HCT116 (cell line): ENCODE results near the gene NPTX1. TPM values are rescaled to one million over a fixed set of nuclear protein-coding genes. Genes with fewer than 3 reads are reported as not detected.

Source experiments
- ATAC-seq: fragments of 200-7000 bp; cut with Tn5 transposase; 2 replicates; pipeline ENCODE4 v1.9.1; 2020; ENCODE audit warnings: mild to moderate bottlenecking, moderate library complexity
- BruUV-seq: library from RNA; stranded (reverse); fragments of 400-500 nt; replicated peaks from 2 replicates; lab custom pipeline; 2021; lab: Mats Ljungman, UMichigan
- CTCF ChIA-PET: fragments of 300-600 bp; sonication (Branson Sonifier 250); formaldehyde crosslinking; loops from one replicate; lab custom pipeline; 2021; ENCODE audit warnings: antibody characterized with exemption; lab: Charles Lee
- POLR2A ChIA-PET: fragments of 300-600, 350-600 bp; sonication (Branson Sonifier 250); formaldehyde crosslinking; loops from one replicate; lab custom pipeline; 2021; ENCODE audit warnings: antibody characterized with exemption; lab: Charles Lee
- RAD21 ChIA-PET, 2 experiments: fragments of 300-600 bp; sonication (Branson Sonifier 250); formaldehyde crosslinking; loops; one replicate each; lab custom pipeline; 2023; ENCODE audit warnings: low total read pairs in 2 of 2; ENCODE audit not compliant: uncharacterized antibody in 2 of 2, unreplicated experiment in 2 of 2, low non-redundant PET in 1 of 2; lab: Charles Lee
- DNase-seq: peaks from one replicate; pipeline ENCODE4 v3.0.0-alpha.2; 2010; ENCODE audit warnings: low read depth, low spot score
- H2AFZ ChIP-seq: fragments of 200-600 bp; shearing (Covaris generic), sonication (generic); 2 replicates; pipeline ENCODE4 v1.6.1; 2017; ENCODE audit warnings: low read depth, mixed run types, mixed read lengths, antibody characterized with exemption, low read length; ENCODE audit not compliant: poor library complexity, severe bottlenecking
- H3K27ac ChIP-seq: 2 replicates; pipeline ENCODE4 v1.5.1; 2012; ENCODE audit warnings: low read depth, low read length
- H3K27me3 ChIP-seq: fragments of 200-600 bp; sonication (generic); 2 replicates; pipeline ENCODE4 v1.6.1; 2016; ENCODE audit warnings: mixed run types, low read length, mixed read lengths; ENCODE audit not compliant: insufficient read depth
- H3K36me3 ChIP-seq, 2 experiments: fragments of 200-500 bp in 1 of 2; fragments of 200-600 bp in 1 of 2; sonication (Bioruptor generic) in 1 of 2; sonication (generic) in 1 of 2; 2 replicates each; pipeline versions ENCODE4 v1.5.1 to v1.6.1; 2014 to 2016; ENCODE audit warnings: low read length in 2 of 2, inconsistent platforms in 1 of 2, mixed read lengths in 1 of 2, mixed run types in 1 of 2; ENCODE audit not compliant: insufficient read depth in 2 of 2, control insufficient read depth in 1 of 2
- H3K4me1 ChIP-seq, 2 experiments: fragments of 200-600 bp in 1 of 2; sonication (generic) in 1 of 2; 2 replicates each; pipeline versions ENCODE4 v1.5.1 to v1.6.1; 2012 to 2017; ENCODE audit warnings: low read length in 2 of 2, inconsistent platforms in 1 of 2, mild to moderate bottlenecking in 1 of 2, mixed read lengths in 1 of 2, mixed run types in 1 of 2, moderate library complexity in 1 of 2; ENCODE audit not compliant: insufficient read depth in 2 of 2, control insufficient read depth in 1 of 2
- H3K4me2 ChIP-seq: fragments of 200-600 bp; sonication (generic); 2 replicates; pipeline ENCODE4 v1.6.1; 2017; ENCODE audit warnings: mixed run types, low read length, mixed read lengths
- H3K4me3 ChIP-seq, 2 experiments: fragments of 200-600 bp in 1 of 2; sonication (generic) in 1 of 2; replicated peaks in 1 of 2; 2 replicates each; pipeline ENCODE4 v1.5.1; 2011 to 2016; ENCODE audit warnings: low read length in 2 of 2, control low read depth in 1 of 2, low read depth in 1 of 2, mild to moderate bottlenecking in 1 of 2, mixed read lengths in 1 of 2, mixed run types in 1 of 2
- H3K79me2 ChIP-seq: fragments of 200-600 bp; sonication (generic); 2 replicates; pipeline ENCODE4 v1.6.1; 2017; ENCODE audit warnings: mild to moderate bottlenecking, mixed run types, low read length, moderate library complexity, mixed read lengths; ENCODE audit not compliant: insufficient read depth
- H3K9ac ChIP-seq: fragments of 200-600 bp; sonication (generic); 2 replicates; pipeline ENCODE4 v1.6.1; 2016; ENCODE audit warnings: low read length, mixed read lengths
- H3K9me2 ChIP-seq: fragments of 200-600 bp; sonication (generic), shearing (Covaris generic); 2 replicates; pipeline ENCODE4 v1.6.1; 2017; ENCODE audit warnings: mixed run types, mild to moderate bottlenecking, moderate library complexity; ENCODE audit not compliant: insufficient read depth
- H3K9me3 ChIP-seq, 2 experiments: fragments of 200-500 bp in 1 of 2; fragments of 200-600 bp in 1 of 2; sonication (Bioruptor generic) in 1 of 2; sonication (generic) in 1 of 2; 2 replicates each; pipeline ENCODE4 v1.6.1; 2014 to 2017; ENCODE audit warnings: low read length in 2 of 2, mixed read lengths in 2 of 2, inconsistent platforms in 1 of 2, low read depth in 1 of 2, mild to moderate bottlenecking in 1 of 2, mixed run types in 1 of 2, moderate library complexity in 1 of 2; ENCODE audit not compliant: control insufficient read depth in 1 of 2, insufficient read depth in 1 of 2
- H4K20me1 ChIP-seq: fragments of 200-600 bp; sonication (generic), shearing (Covaris generic); 2 replicates; pipeline ENCODE4 v1.6.1; 2017; ENCODE audit warnings: mixed run types, mild to moderate bottlenecking, moderate library complexity; ENCODE audit not compliant: insufficient read depth
- CBX3 ChIP-seq: IDR thresholded peaks from 2 replicates; pipeline ENCODE4 v1.6.1; 2012; ENCODE audit warnings: low read depth
- CEBPB ChIP-seq: IDR thresholded peaks from 2 replicates; pipeline ENCODE4 v1.6.1; 2012; ENCODE audit warnings: low read depth
- EGR1 ChIP-seq: IDR thresholded peaks from 2 replicates; pipeline ENCODE4 v1.6.1; 2012; ENCODE audit warnings: low read depth
- ELF1 ChIP-seq: IDR thresholded peaks from 2 replicates; pipeline ENCODE4 v1.6.1; 2012; ENCODE audit warnings: low read depth, borderline replicate concordance
- EZH2 ChIP-seq: fragments of 200-600 bp; sonication (generic); IDR thresholded peaks from 2 replicates; pipeline ENCODE4 v1.6.1; 2017; ENCODE audit warnings: antibody characterized with exemption, mixed run types
- FOSL1 ChIP-seq: IDR thresholded peaks from 2 replicates; pipeline ENCODE4 v1.6.1; 2012; ENCODE audit warnings: low read depth
- JUND ChIP-seq: IDR thresholded peaks from 2 replicates; pipeline ENCODE4 v1.6.1; 2012
- POLR2A ChIP-seq: IDR thresholded peaks from 2 replicates; pipeline ENCODE4 v1.7.0; 2011; ENCODE audit warnings: borderline replicate concordance; ENCODE audit not compliant: insufficient read depth, insufficient read length; ENCODE audit errors: extremely low read depth
- POLR2AphosphoS5 ChIP-seq: IDR thresholded peaks from 2 replicates; pipeline ENCODE4 v1.6.1; 2011; ENCODE audit warnings: mild to moderate bottlenecking, low read depth, low read length, moderate library complexity
- RAD21 ChIP-seq: IDR thresholded peaks from 2 replicates; pipeline ENCODE4 v1.6.1; 2012; ENCODE audit warnings: low read depth, mild to moderate bottlenecking
- SIN3A ChIP-seq: IDR thresholded peaks from 2 replicates; pipeline ENCODE4 v1.6.1; 2012; ENCODE audit warnings: low read depth
- SRF ChIP-seq: IDR thresholded peaks from 2 replicates; pipeline ENCODE4 v1.6.1; 2012; ENCODE audit warnings: low read depth
- TCF7L2 ChIP-seq: IDR thresholded peaks from 2 replicates; pipeline ENCODE4 v1.7.0; 2011; ENCODE audit warnings: borderline replicate concordance, inconsistent platforms; ENCODE audit not compliant: insufficient read depth, insufficient read length; ENCODE audit errors: extremely low read depth
- ZNF274 ChIP-seq: fragments of 200-500 bp; sonication (Bioruptor generic); IDR thresholded peaks from 2 replicates; pipeline ENCODE4 v1.6.1; 2014; ENCODE audit warnings: mild to moderate bottlenecking, low read depth, low read length, inconsistent platforms
- intact Hi-C: fragments of 100-400 bp; cut with micrococcal nuclease; formaldehyde crosslinking; loops from 2 replicates; pipeline ENCODE4 v1.10.0; 2022
- total RNA-seq: library from RNA; stranded (reverse); gene quantifications from one replicate; pipeline ENCODE4 v1.2.1, GENCODE V29; 2021; ENCODE audit not compliant: unreplicated experiment
- TF ChIP-seq, protein P1 (sequence below): IDR thresholded peaks from 2 replicates; pipeline ENCODE4 v1.6.1; 2012
- TF ChIP-seq, protein P2 (sequence below), 3 experiments: fragments of 200-600 bp in 1 of 3; sonication (generic) in 1 of 3; IDR thresholded peaks in 2 of 3; conservative IDR thresholded peaks in 1 of 3; 2 replicates each; pipeline ENCODE4 v1.5.1; 2012 to 2017; ENCODE audit warnings: low read depth in 2 of 3, low read length in 2 of 3, antibody characterized with exemption in 1 of 3, borderline replicate concordance in 1 of 3, control low read depth in 1 of 3, mild to moderate bottlenecking in 1 of 3, mixed read lengths in 1 of 3, mixed run types in 1 of 3, moderate library complexity in 1 of 3; ENCODE audit not compliant: insufficient read depth in 1 of 3
- TF ChIP-seq, protein P3 (sequence below): IDR thresholded peaks from 2 replicates; pipeline ENCODE4 v1.6.1; 2012; ENCODE audit warnings: low read depth
- TF ChIP-seq, protein P4 (sequence below): IDR thresholded peaks from 2 replicates; pipeline ENCODE4 v1.6.1; 2011; ENCODE audit warnings: mild to moderate bottlenecking, low read length, moderate library complexity; ENCODE audit not compliant: insufficient replicate concordance; ENCODE audit errors: extremely low read depth

The NPTX1 gene
- total RNA-seq, 1 experiment from 2014 or later: 0.15 TPM

- BruUV-seq: no TSS peak
- Histone ChIP-seq H2AFZ (no peak overlapping the region), H3K4me3 (no peak overlapping the region), H3K9me3 (no peaks in the 10 kb centered on the region), H3K79me2 (no peaks in the 10 kb centered on the region), H3K36me3 (no peaks in the 10 kb centered on the region), H3K27ac (no peak overlapping the region), H4K20me1 (no peaks in the 10 kb centered on the region), H3K4me1 (no peaks in the 10 kb centered on the region), H3K27me3 (peaks cover 14% of the 10 kb centered on the region; the same call in 1 of the 2 replicates), H3K9ac (no peak overlapping the region), H3K4me2 (no peak overlapping the region), H3K9me2 (no peaks in the 10 kb centered on the region)
- ChIA-PET RAD21 (no interaction called here), POLR2A (no interaction called here), CTCF (no interaction called here)
- TF ChIP-seq EGR1 (no peak), SRF (no peak), TCF7L2 (no peak), POLR2A (no peak), SIN3A (no peak), CBX3 (no peak), CEBPB (no peak), ELF1 (no peak), RAD21 (no peak), JUND (no peak), FOSL1 (no peak), POLR2AphosphoS5 (no peak), ZNF274 (no peak), EZH2 (no peak)
- TF ChIP-seq, protein P1, sequence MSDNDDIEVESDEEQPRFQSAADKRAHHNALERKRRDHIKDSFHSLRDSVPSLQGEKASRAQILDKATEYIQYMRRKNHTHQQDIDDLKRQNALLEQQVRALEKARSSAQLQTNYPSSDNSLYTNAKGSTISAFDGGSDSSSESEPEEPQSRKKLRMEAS: no peak
- TF ChIP-seq, protein P2, sequence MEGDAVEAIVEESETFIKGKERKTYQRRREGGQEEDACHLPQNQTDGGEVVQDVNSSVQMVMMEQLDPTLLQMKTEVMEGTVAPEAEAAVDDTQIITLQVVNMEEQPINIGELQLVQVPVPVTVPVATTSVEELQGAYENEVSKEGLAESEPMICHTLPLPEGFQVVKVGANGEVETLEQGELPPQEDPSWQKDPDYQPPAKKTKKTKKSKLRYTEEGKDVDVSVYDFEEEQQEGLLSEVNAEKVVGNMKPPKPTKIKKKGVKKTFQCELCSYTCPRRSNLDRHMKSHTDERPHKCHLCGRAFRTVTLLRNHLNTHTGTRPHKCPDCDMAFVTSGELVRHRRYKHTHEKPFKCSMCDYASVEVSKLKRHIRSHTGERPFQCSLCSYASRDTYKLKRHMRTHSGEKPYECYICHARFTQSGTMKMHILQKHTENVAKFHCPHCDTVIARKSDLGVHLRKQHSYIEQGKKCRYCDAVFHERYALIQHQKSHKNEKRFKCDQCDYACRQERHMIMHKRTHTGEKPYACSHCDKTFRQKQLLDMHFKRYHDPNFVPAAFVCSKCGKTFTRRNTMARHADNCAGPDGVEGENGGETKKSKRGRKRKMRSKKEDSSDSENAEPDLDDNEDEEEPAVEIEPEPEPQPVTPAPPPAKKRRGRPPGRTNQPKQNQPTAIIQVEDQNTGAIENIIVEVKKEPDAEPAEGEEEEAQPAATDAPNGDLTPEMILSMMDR (IDR thresholded peaks at IDR 0.05 in 2 of 3, conservative IDR thresholded peaks at IDR 0.05 in 1 of 3; ENCODE audit: borderline replicate concordance in 1 of 3, insufficient read depth in 1 of 3, low read depth in 2 of 3, low read length in 2 of 3): no peak
- TF ChIP-seq, protein P3, sequence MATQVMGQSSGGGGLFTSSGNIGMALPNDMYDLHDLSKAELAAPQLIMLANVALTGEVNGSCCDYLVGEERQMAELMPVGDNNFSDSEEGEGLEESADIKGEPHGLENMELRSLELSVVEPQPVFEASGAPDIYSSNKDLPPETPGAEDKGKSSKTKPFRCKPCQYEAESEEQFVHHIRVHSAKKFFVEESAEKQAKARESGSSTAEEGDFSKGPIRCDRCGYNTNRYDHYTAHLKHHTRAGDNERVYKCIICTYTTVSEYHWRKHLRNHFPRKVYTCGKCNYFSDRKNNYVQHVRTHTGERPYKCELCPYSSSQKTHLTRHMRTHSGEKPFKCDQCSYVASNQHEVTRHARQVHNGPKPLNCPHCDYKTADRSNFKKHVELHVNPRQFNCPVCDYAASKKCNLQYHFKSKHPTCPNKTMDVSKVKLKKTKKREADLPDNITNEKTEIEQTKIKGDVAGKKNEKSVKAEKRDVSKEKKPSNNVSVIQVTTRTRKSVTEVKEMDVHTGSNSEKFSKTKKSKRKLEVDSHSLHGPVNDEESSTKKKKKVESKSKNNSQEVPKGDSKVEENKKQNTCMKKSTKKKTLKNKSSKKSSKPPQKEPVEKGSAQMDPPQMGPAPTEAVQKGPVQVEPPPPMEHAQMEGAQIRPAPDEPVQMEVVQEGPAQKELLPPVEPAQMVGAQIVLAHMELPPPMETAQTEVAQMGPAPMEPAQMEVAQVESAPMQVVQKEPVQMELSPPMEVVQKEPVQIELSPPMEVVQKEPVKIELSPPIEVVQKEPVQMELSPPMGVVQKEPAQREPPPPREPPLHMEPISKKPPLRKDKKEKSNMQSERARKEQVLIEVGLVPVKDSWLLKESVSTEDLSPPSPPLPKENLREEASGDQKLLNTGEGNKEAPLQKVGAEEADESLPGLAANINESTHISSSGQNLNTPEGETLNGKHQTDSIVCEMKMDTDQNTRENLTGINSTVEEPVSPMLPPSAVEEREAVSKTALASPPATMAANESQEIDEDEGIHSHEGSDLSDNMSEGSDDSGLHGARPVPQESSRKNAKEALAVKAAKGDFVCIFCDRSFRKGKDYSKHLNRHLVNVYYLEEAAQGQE: no peak
- TF ChIP-seq, protein P4, sequence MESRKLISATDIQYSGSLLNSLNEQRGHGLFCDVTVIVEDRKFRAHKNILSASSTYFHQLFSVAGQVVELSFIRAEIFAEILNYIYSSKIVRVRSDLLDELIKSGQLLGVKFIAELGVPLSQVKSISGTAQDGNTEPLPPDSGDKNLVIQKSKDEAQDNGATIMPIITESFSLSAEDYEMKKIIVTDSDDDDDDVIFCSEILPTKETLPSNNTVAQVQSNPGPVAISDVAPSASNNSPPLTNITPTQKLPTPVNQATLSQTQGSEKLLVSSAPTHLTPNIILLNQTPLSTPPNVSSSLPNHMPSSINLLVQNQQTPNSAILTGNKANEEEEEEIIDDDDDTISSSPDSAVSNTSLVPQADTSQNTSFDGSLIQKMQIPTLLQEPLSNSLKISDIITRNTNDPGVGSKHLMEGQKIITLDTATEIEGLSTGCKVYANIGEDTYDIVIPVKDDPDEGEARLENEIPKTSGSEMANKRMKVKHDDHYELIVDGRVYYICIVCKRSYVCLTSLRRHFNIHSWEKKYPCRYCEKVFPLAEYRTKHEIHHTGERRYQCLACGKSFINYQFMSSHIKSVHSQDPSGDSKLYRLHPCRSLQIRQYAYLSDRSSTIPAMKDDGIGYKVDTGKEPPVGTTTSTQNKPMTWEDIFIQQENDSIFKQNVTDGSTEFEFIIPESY: no peak
- no peak; the same call in 1 of the 2 replicates for ATAC-seq
- intact Hi-C loops: no loop called here
- no peak for DNase-seq
These were observed 35.8 kb upstream of the NPTX1 start for GRCh38 chr17:80512233-80512632.
